Measurements from ENCODE around the gene MYDGF.

GRCh38 chr19:4675346-4675745 is 5.2 kb upstream of the MYDGF start:
- no peak for TF ChIP-seq CTCF (conservative IDR thresholded peaks at IDR 0.05; ENCODE audit: low read depth, low read length)
- no peak for TF ChIP-seq EZH2 (IDR thresholded peaks at IDR 0.05; ENCODE audit: borderline replicate concordance, low read depth, low read length, poor library complexity, severe bottlenecking)
